Liver (tissue), 9 donors: ENCODE results near the gene WDR86. TPM values are rescaled to one million over a fixed set of nuclear protein-coding genes. Genes with fewer than 3 reads are reported as not detected.

ENCODE experiments used
- DNase-seq: peaks from one replicate; pipeline ENCODE4 v3.0.0-alpha.2; 2017; ENCODE audit warnings: low spot score
- H3K27ac ChIP-seq, 2 donors: one replicate each; pipeline ENCODE4 v1.7.0; 2013; ENCODE audit warnings: inconsistent platforms in 2 of 2, low read length in 2 of 2, control low read depth in 1 of 2, low read depth in 1 of 2, mild to moderate bottlenecking in 1 of 2
- H3K27me3 ChIP-seq, 4 donors: one replicate each; pipeline versions ENCODE4 v1.6.1 to v1.7.0; 2013; ENCODE audit warnings: low read length in 3 of 4, inconsistent platforms in 1 of 4, mild to moderate bottlenecking in 1 of 4, moderate library complexity in 1 of 4; ENCODE audit not compliant: control insufficient read depth in 4 of 4, insufficient read depth in 4 of 4
- H3K36me3 ChIP-seq, 4 donors: one replicate each; pipeline versions ENCODE4 v1.6.1 to v1.7.0; 2013; ENCODE audit warnings: low read length in 3 of 4, mild to moderate bottlenecking in 3 of 4, low read depth in 1 of 4, moderate library complexity in 1 of 4; ENCODE audit not compliant: control insufficient read depth in 4 of 4, insufficient read depth in 3 of 4
- H3K4me1 ChIP-seq, 4 donors: one replicate each; pipeline versions ENCODE4 v1.6.1 to v1.7.0; 2013; ENCODE audit warnings: low read length in 3 of 4, mild to moderate bottlenecking in 3 of 4, moderate library complexity in 1 of 4; ENCODE audit not compliant: control insufficient read depth in 4 of 4, insufficient read depth in 4 of 4
- H3K4me3 ChIP-seq, 3 donors: one replicate each; pipeline versions ENCODE4 v1.6.1 to v1.7.0; 2013; ENCODE audit warnings: low read length in 3 of 3, control low read depth in 1 of 3, low read depth in 1 of 3, mild to moderate bottlenecking in 1 of 3
- H3K9ac ChIP-seq, 2 donors: one replicate each; pipeline ENCODE4 v1.7.0; 2013; ENCODE audit warnings: low read length in 2 of 2, mild to moderate bottlenecking in 2 of 2, moderate library complexity in 2 of 2, control low read depth in 1 of 2, low read depth in 1 of 2
- H3K9me3 ChIP-seq, 4 donors: one replicate each; pipeline versions ENCODE4 v1.6.1 to v1.7.0; 2013; ENCODE audit warnings: low read length in 3 of 4; ENCODE audit not compliant: control insufficient read depth in 4 of 4
- ATF3 ChIP-seq: IDR thresholded peaks from 2 replicates; pipeline ENCODE4 v1.6.1; 2016; ENCODE audit warnings: antibody characterized with exemption
- CTCF ChIP-seq: fragments of 150-350 bp; IDR thresholded peaks from 2 replicates; pipeline ENCODE4 v1.5.1; 2017; ENCODE audit warnings: improper control_type of control experiment, low read depth, low read length; ENCODE audit not compliant: missing input control
- EGR1 ChIP-seq, 2 donors: IDR thresholded peaks; 2 replicates each; pipeline ENCODE4 v1.6.1; 2016 to 2018; ENCODE audit warnings: antibody characterized with exemption in 2 of 2, low read depth in 2 of 2
- FOXA1 ChIP-seq: IDR thresholded peaks from 2 replicates; pipeline ENCODE4 v1.6.1; 2016; ENCODE audit warnings: antibody characterized with exemption
- GABPA ChIP-seq, 2 donors: IDR thresholded peaks in 1 of 2; conservative IDR thresholded peaks in 1 of 2; 2 replicates each; pipeline ENCODE4 v1.6.1; 2016; ENCODE audit warnings: antibody characterized with exemption in 2 of 2, mild to moderate bottlenecking in 1 of 2, moderate library complexity in 1 of 2
- HNF4A ChIP-seq, 2 donors: conservative IDR thresholded peaks; 2 replicates each; pipeline ENCODE4 v1.6.1; 2016; ENCODE audit warnings: antibody characterized with exemption in 2 of 2, mild to moderate bottlenecking in 2 of 2
- HNF4G ChIP-seq: IDR thresholded peaks from 2 replicates; pipeline ENCODE4 v1.6.1; 2016; ENCODE audit warnings: antibody characterized with exemption
- JUND ChIP-seq, 2 donors: IDR thresholded peaks; 2 replicates each; pipeline ENCODE4 v1.6.1; 2016; ENCODE audit warnings: antibody characterized with exemption in 2 of 2
- RAD21 ChIP-seq, 2 donors: IDR thresholded peaks; 2 replicates each; pipeline ENCODE4 v1.6.1; 2016; ENCODE audit warnings: antibody characterized with exemption in 2 of 2, mild to moderate bottlenecking in 2 of 2
- REST ChIP-seq: IDR thresholded peaks from 2 replicates; pipeline ENCODE4 v1.6.1; 2016; ENCODE audit warnings: antibody characterized with exemption, mild to moderate bottlenecking
- RXRA ChIP-seq, 2 donors: IDR thresholded peaks; 2 replicates each; pipeline ENCODE4 v1.6.1; 2017 to 2018; ENCODE audit warnings: antibody characterized with exemption in 2 of 2, mild to moderate bottlenecking in 1 of 2
- TAF1 ChIP-seq: conservative IDR thresholded peaks from 2 replicates; pipeline ENCODE4 v1.6.1; 2016; ENCODE audit warnings: antibody characterized with exemption, mild to moderate bottlenecking
- YY1 ChIP-seq: IDR thresholded peaks from 2 replicates; pipeline ENCODE4 v1.6.1; 2016; ENCODE audit warnings: antibody characterized with exemption, mild to moderate bottlenecking
- ZBTB33 ChIP-seq: IDR thresholded peaks from 2 replicates; pipeline ENCODE4 v1.6.1; 2016; ENCODE audit warnings: antibody characterized with exemption
- WGBS: extraction: QIAGEN DNeasy Blood & Tissue Kit; methylation state at CpG from one replicate; pipeline ENCODE4 v1.1.7; 2013; 5-methylcytosine and 5-hydroxymethylcytosine counted together
- polyA plus RNA-seq, 2 donors: library from polyadenylated mRNA; stranded (reverse) in 1 of 2; unstranded in 1 of 2; fragments of 200-250 nt in 1 of 2; fragments of >200 nt in 1 of 2; fragmentation: Nextera tagmentation in 1 of 2; extraction: Ambion mirVana in 1 of 2; gene quantifications; one replicate each; pipeline versions ENCODE4 v1.2.1 to v1.2.3, GENCODE V29; 2013 to 2015
- total RNA-seq, 2 donors: library from RNA; depleted of rRNA; stranded (reverse); fragments of >200 nt; gene quantifications; one replicate each; pipeline ENCODE4 v1.2.3, GENCODE V29; 2014
- donor health status: healthy.
- donor health status: healthy.
- donor health status: healthy.
- donor health status: healthy.
- donor health status: healthy.

WDR86 gene
- total RNA-seq (1 to 10 TPM in 1 of 2 donors, under 1 TPM in 1; 0.75 to 4.9 TPM), polyA plus RNA-seq (under 1 TPM; 0.35 to 0.78 TPM)

- no peaks in the 10 kb centered on the region for H3K36me3 ChIP-seq
- peak within 1 kb of the TSS in 1 of 3 donors; percentile 36 for H3K4me3 ChIP-seq
- TF ChIP-seq ATF3 = no peak
- no peak for TF ChIP-seq HNF4G
- TF ChIP-seq YY1 = no peak
- no peak for TF ChIP-seq TAF1
- TF ChIP-seq JUND (IDR thresholded peaks at IDR 0.05) = no peak
- peaks cover 2 to 18% (median 12%) of the 10 kb centered on the region in 4 donors for H3K4me1 ChIP-seq
- no peak within 1 kb of the TSS for H3K9ac ChIP-seq
- H3K9me3 ChIP-seq = no peaks in the 10 kb centered on the region
- peaks cover 0 to 2% (median under 1%) of the 10 kb centered on the region in 4 donors for H3K27me3 ChIP-seq
- no peak for DNase-seq
- no peak within 1 kb of the TSS for H3K27ac ChIP-seq
- 4% methylated on average over 75 of the region's 75 CpGs for WGBS
Observed at GRCh38 chr7:151409667-151410404, at the start of gene WDR86. Gene WDR86, minus strand, starts transcription at chr7:151410038. Its CDS starts 449 bp downstream, at chr7:151409589.

GRCh38 chr7:151457534-151457933 lies 47.7 kb upstream of the WDR86 start:
- Histone ChIP-seq H3K9ac (no peak overlapping the region), H3K4me3 (no peak overlapping the region), H3K27me3 (no peaks in the 10 kb centered on the region), H3K4me1 (peaks cover 0 to 12% (median 9%) of the 10 kb centered on the region in 4 donors), H3K27ac (no peak overlapping the region), H3K9me3 (peaks cover 0 to 5% (median under 1%) of the 10 kb centered on the region in 4 donors), H3K36me3 (no peaks in the 10 kb centered on the region)
- DNase-seq = no peak
- no peak for TF ChIP-seq ZBTB33
- TF ChIP-seq GABPA (IDR thresholded peaks at IDR 0.05 in 1 of 2, conservative IDR thresholded peaks at IDR 0.05 in 1 of 2) = no peak
- no peak for TF ChIP-seq EGR1 (IDR thresholded peaks at IDR 0.05; ENCODE audit: low read depth in 2 of 2)
- TF ChIP-seq JUND (IDR thresholded peaks at IDR 0.05) = no peak
- no peak for TF ChIP-seq YY1
- no peak for TF ChIP-seq REST
- no peak for TF ChIP-seq FOXA1
- no peak for TF ChIP-seq RXRA (IDR thresholded peaks at IDR 0.05)
- TF ChIP-seq RAD21 (IDR thresholded peaks at IDR 0.05) = no peak
- TF ChIP-seq HNF4A (conservative IDR thresholded peaks at IDR 0.05) = no peak
- no peak for TF ChIP-seq CTCF
- WGBS = 96% methylated on average over 6 of the region's 6 CpGs
